NCI-H1417 (cell line): Measurements from ENCODE around the gene FILIP1.

Experiments used
- DNase-seq, 3 experiments: peaks; one replicate each; lab custom pipeline; 2025; lab: John Stamatoyannopoulos, UW

FILIP1 gene

DNA sequence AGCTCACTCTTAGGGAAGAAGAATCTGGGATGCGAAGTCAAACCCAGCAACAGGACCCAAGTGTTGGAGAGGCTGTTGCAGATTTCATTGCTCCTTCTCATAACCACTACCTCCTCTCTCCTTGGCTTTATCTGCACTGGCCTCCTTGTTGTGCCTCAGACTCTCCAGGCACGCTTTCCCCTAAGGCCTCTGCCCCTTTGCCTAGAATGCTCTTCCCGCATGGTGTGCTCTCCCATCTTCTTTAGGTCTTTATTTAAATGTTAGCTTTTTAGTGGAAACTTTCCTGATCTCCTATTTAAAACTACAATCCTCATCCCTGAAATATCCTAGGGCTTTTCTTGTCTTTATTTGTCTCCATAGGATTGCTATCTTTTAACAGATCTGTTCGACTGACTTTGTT lies 114.1 kb downstream of the FILIP1 start:
- no peak for DNase-seq

GRCh38 chr6:75378101-75378500 lies 115.5 kb downstream of the FILIP1 start:
- no peak for DNase-seq

GRCh38 chr6:75377386-75377785 lies 116.2 kb downstream of the FILIP1 start:
- peak; percentile 12 to 63 (median 54) for DNase-seq

- DNase-seq = peak in 1 of 3 experiments; percentile 18
These were observed 117.1 kb downstream of the FILIP1 start for GRCh38 chr6:75376347-75377024.

DNA sequence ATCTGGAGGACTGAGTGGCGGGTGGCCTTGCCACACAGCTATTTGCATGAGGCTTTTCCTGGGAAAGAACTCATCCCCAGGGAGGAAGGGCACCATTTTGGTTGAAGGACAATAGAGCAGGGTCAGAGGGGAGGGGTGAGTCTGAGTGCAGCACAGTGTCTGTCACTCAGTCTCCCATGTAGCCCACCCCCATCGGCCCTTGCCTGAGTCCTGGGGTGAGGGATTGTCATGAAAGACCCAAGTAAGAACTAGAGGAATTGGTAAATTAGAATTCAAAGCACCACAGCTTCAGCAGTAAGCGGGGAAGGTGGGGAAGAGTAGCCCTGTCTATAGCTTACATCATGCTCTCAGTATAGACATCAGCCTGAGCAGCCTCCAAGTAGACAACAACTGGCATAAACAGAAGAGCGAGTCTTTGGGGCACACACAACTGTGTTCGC lies 118.6 kb downstream of the FILIP1 start:
- DNase-seq = no peak

DNA sequence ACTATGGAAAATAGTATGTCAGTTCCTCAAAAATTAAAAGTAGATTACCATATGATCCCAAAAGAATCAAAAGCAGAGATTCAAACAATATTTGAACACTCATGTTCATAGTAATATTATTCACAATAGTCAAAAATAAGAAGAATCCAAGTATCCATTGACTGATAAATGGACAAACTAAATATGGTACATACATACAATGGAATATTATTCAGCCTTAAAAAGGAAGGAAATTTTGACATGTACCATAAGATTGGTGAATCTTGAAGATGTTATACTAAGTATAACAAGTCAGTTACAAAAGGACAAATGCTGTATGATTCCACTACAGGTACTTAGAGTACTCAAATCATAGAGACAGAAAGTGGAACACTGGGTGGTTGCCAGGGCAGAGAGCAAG lies 120.7 kb downstream of the FILIP1 start:
- no peak for DNase-seq

GRCh38 chr6:75370011-75370410 lies 123.6 kb downstream of the FILIP1 start:
- DNase-seq = no peak

DNA sequence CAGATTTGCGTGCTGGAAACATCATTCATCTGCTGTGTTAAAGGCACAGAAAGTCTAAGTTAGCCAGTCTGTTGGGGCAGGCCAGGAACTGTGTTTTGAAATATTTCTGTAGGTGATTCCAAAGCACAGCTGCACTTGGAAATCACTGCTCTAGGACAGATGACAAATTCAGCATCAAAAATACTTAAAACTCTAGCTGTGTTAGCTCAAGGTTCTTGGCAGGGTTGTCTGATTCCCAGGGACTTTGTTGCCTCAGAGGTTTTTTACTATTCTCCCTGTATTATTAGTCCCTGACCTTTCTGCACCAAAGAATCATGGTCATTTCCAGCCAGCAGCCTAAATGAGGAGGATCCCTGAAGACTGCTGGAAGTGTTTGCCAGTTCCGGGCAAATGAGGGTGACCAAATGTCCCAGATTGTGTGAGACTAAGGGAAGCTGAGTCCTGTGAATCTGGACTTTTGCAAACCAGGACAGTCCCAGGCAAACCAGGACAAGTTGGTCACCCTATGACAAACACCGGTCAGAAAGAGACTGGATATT lies 124.7 kb downstream of the FILIP1 start:
- no peak for DNase-seq

GRCh38 chr6:75368151-75368779 lies 125.3 kb downstream of the FILIP1 start:
- peak; percentile 40 to 72 (median 49) for DNase-seq

GRCh38 chr6:75363304-75363703 lies 130.3 kb downstream of the FILIP1 start:
- DNase-seq = no peak

GRCh38 chr6:75353644-75354043 lies 140.0 kb downstream of the FILIP1 start:
- no peak for DNase-seq

- DNase-seq = peak in 2 of 3 experiments; percentile 29 to 80
These were observed 142.0 kb downstream of the FILIP1 start for GRCh38 chr6:75351570-75351969.

DNA sequence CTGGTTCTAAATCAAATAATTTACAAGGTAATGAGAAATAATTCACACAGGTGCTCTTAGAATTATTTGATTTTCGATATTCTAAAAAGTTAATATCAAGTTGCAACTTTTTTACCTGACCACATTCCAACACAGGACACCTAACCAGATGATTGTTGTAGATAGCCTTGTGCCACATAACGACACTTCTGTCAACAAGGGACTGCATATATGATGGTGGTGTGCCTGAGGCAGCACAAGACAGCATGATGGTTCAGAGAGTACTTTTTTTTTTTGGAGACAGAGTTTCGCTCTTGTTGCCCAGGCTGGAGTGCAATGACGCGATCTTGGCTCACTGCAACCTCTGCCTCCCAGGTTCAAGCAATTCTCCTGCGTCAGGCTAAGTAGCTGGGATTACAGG lies 142.8 kb downstream of the FILIP1 start:
- no peak for DNase-seq

DNA sequence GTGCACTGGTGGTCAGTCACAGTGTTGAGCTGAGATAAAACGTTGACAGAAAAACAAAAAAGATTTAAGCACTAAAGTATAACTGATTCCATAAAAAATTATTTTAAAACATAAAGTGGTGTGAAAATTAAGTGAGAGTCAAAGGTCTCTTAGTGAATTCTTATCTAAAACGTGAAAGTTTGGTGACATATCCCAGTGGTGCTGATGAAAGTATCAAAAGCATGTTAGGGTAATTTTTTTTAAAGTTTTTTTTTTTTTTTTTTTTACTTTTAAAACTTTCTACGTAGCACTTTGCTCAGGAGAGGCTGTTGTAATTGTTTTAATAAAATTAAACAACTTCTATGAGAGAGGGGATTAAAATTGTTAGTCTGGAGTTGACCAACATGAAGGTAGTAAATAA lies 143.4 kb downstream of the FILIP1 start:
- no peak for DNase-seq

DNA sequence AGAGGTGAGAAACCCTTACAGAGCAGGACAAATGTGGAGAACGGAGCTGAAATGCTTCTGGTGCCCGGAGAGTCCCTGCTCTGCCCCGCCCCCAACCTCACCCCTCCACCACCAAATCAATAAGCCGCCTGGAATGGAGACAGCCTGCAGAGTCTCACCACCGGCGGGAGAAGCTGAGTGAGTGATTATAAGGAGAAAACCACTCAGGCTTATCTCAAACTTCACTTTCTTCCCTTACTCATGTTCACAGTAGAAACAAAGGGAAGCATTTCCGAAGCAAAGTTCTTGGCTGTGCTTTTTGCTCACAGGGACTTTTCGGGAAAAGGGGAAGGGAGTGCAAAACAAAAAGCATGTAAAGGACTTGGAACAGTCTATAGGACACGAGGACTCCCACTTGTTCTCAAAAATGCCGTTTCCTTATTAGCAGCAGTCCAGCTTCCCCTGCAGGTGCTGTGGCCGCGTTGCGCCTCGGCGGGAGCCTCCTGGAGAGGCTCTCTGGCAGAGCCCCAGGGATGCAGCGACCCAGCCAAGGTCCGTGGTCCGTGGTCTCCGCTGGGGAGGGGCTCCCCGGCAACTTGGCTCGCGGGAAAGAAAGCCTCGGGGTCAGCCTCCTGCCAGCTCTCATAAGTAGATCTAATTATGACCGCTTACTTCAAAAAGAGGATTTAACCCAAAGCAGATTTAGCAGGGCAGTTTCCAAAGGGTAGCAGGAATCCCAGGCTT lies 144.2 kb downstream of the FILIP1 start:
- peak in 2 of 3 experiments; percentile 48 to 74 for DNase-seq

DNA sequence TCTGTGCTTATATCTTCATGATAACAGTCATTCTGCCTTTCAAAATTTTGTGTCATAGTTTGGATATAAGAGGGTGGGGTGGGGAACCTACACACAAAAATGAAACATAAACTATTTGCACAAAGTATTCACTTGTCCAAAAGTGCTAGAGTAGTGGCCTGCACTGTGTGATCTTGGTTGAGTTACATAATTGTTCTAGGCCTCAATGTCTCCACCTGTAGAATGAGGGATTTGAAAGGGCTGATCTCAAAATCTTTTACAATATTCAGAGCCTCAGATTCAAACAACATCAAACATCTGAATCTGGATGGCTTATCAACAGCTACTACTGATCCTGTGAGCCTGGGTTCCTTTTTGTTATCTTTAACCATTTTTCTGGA lies 144.7 kb downstream of the FILIP1 start:
- DNase-seq = no peak

DNA sequence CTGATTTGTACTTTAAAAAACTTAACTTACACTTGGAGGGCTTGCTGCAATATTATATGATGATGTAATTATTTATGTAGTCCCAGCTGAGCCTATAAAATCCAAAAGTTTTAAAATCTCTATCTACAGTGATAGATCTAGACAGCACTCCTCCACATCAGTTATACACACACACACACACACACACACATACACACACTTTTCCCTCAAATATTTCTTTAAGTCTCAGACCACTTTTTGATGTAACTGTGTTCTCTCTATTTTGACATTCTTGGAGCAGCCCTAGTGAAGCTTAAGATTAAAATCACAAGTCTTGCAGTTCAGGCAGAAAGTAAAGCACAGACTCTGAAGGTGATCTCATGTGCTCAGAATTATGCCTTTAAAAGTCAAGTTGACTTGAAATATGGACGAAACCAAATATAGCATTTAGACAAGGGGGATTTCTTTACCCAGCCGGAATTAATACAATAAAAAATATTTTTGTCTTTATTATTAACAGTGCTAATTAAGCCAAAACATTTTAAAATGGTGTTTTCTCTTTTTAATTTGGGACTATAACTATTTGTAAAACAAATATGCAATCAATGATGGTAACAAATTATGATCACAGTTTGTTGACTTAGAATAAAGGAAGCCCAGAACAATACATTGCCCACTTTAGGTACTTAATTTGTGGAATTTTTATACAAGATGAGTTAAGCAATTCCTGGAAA lies 145.5 kb downstream of the FILIP1 start:
- no peak for DNase-seq

- peak in 1 of 3 experiments; percentile 6 for DNase-seq
These were observed 148.2 kb downstream of the FILIP1 start for GRCh38 chr6:75345413-75345812.

GRCh38 chr6:75344455-75344854 lies 149.1 kb downstream of the FILIP1 start:
- DNase-seq = no peak

GRCh38 chr6:75344021-75344420 lies 149.6 kb downstream of the FILIP1 start:
- DNase-seq = no peak

DNA sequence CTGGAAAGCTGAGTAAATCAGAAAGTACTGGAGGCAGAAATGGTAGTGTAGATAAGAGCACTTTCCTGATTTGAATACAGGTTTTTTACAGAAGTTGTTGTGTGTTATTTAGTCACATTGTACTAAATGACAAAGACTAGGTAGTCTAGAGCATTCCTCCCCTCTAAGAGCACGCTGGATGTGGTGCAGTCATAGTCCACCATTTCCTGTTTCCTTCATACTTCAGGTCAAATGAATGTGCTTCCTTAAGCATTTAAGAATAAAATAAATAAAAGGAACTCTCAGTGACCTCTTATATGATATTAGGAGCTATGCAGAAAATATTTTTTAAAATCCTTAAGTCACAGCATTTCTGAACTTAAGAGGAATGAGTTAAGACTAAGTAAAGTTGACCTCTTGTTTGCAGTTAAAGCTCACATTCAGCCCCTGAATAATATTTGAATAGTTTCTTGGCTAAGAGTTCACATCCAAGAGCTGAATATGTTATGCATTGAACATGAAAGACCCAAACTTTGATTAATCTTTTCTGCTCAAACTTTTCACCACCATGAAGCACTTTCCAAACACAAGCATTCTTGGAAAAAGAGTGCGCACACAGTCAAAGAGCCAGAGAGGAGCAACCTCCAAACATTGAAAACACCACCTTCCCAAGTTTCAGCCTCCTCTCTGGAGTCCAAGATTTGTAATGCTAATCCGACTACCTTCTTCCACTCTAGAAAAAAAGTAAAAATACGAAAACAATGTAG lies 155.6 kb downstream of the FILIP1 start:
- no peak for DNase-seq
